ENCODE data around the gene ERC2.

The ERC2 gene

GRCh38 chr3:55540579-55540978, 927.7 kb downstream of the ERC2 start:
- H3K4me3 ChIP-seq (ENCODE audit: low read length), result no peak overlapping the region
- no peak for DNase-seq (ENCODE audit: low read depth)
- no peak for TF ChIP-seq CTCF (conservative IDR thresholded peaks at IDR 0.05; ENCODE audit: low read length)

- DNase-seq (ENCODE audit: low read depth), result no peak
- no peak for TF ChIP-seq CTCF (conservative IDR thresholded peaks at IDR 0.05; ENCODE audit: low read length)
These were observed 930.1 kb downstream of the ERC2 start for GRCh38 chr3:55538158-55538557.

GRCh38 chr3:55537563-55537962, 930.7 kb downstream of the ERC2 start:
- no peak for TF ChIP-seq CTCF (conservative IDR thresholded peaks at IDR 0.05; ENCODE audit: low read length)
- no peak overlapping the region for H3K4me3 ChIP-seq (ENCODE audit: low read length)
- no peak for DNase-seq (ENCODE audit: low read depth)

More at GRCh38 chr3:55538158-55538557, 930.1 kb downstream of the ERC2 start:
- H3K4me3 ChIP-seq (ENCODE audit: low read length), result no peak overlapping the region

GRCh38 chr3:55537129-55537528, 931.1 kb downstream of the ERC2 start:
- H3K4me3 ChIP-seq (ENCODE audit: low read length), result no peak overlapping the region
- DNase-seq (ENCODE audit: low read depth), result no peak
- no peak for TF ChIP-seq CTCF (conservative IDR thresholded peaks at IDR 0.05; ENCODE audit: low read length)

- DNase-seq (ENCODE audit: low read depth), result no peak
- no peak for TF ChIP-seq CTCF (conservative IDR thresholded peaks at IDR 0.05; ENCODE audit: low read length)
- H3K4me3 ChIP-seq (ENCODE audit: low read length), result no peak overlapping the region
These were observed 933.4 kb downstream of the ERC2 start for GRCh38 chr3:55534876-55535275.

GRCh38 chr3:55532806-55533205, 935.5 kb downstream of the ERC2 start:
- no peak for DNase-seq (ENCODE audit: low read depth)
- no peak for TF ChIP-seq CTCF (conservative IDR thresholded peaks at IDR 0.05; ENCODE audit: low read length)
- no peak overlapping the region for H3K4me3 ChIP-seq (ENCODE audit: low read length)

GRCh38 chr3:55531321-55531720, 936.9 kb downstream of the ERC2 start:
- no peak for TF ChIP-seq CTCF (conservative IDR thresholded peaks at IDR 0.05; ENCODE audit: low read length)
- H3K4me3 ChIP-seq (ENCODE audit: low read length), result no peak overlapping the region
- DNase-seq (ENCODE audit: low read depth), result no peak
